ENCODE data around the gene SLC66A1.
A peak's percentile ranks its signal among the peaks of the same experiment; 100 is the strongest.

The SLC66A1 gene

DNA sequence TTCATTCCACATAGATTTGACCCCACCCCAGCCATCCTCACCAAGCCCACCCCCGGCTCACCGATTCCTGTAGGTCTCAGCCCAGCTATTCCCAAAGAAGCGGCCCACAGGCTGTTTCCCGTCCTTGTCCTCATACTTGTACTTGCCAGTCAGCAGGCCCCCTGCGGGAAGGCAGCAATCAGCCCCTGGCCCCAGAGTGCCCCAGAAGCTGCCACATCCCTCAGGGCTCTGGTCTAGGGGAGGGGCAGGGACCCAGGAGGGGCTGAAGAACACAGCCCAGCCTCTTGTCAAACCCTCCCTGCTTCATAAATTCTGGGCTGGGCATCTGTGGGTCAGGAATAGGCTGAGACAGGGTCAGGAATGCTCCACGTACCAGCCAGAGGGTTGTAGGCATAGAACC, 5.2 kb upstream of the SLC66A1 start:
- DNase-seq: no peak

DNA sequence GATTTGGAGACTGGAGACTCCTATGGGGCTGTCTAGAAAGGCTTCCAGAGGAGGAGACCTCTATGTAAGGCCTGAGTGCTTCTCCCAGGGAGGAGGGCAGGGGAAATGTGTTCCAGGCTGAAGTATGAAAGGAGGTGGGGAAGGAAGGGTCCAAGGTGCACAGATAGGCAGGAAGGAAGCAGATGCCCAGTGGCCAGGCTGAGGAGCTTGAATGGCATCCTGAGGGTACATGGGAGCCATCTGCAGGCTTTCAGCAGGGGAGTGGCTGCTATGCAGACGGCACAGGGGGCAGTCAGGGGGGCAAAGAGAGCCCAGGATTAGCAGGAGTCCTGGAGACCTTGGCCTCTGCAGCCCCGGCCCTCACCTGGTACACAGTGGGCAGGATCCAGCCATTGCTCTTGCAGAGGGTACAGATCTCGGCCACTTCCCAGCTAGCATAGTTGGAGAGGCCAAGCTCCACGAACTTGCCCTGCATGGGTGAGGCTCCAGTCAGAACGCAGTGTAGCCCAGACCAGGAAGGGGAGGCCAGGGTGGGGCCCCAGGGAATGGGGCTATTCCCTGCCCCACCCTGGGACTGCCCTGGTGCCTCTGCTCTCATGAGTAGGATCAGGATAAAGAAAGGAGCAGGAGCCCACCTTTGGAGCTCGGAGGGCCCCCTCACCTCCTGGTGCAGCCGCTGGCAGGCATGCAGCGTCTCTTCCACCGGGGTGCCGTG, 4.2 kb upstream of the SLC66A1 start:
- no peak for DNase-seq

DNA sequence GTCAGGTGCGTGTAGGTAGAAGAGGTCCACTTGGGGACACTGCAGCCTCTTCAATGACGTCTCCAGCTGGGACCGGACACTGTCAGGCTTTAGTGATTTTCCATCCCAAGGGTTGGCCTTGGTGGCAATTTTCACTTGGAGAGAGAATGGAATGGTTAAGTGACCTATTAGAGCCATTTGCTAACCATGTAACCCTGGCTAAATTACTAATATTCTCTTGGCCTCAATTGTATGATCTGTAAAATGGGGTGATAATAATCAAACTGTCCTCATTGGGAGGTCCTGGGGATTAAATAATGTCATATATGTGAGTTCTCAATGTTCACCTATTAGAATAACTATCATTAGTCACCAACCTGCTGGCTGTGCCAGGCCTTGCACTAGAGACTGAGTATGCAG, 3.6 kb upstream of the SLC66A1 start:
- no peak for DNase-seq

DNA sequence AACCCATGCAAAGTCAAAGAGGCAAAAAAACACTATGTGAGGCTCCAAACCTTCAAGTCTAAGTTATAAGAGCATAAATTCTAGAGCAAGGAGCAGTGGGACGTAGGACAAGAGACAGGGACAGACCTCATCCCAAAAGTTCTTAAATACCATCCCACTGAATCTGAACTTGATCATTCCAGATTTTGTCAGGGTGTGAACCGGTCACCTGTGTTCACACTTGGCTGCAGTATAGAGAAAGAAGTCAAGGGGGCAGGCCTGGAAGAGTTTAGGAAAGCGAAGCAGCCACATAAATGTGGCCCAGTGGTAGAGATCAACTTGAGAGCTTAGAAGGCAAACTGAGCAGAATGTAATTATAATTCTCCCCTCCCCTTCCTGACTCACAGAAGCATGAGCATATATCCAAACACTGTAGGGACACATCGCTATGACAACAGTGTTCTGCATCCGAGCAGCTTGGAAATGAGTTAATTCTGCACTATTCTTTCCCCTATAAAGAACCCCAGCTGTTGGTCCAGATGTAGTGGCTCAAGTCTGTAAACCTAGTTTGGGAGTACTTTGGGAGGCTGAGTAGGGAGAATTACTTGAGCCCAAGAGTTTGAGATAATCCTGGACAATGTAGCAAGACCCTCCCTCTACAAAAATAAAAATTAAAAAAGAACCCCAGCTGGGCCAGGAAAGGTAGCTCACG, 2.9 kb upstream of the SLC66A1 start:
- no peak for DNase-seq

DNA sequence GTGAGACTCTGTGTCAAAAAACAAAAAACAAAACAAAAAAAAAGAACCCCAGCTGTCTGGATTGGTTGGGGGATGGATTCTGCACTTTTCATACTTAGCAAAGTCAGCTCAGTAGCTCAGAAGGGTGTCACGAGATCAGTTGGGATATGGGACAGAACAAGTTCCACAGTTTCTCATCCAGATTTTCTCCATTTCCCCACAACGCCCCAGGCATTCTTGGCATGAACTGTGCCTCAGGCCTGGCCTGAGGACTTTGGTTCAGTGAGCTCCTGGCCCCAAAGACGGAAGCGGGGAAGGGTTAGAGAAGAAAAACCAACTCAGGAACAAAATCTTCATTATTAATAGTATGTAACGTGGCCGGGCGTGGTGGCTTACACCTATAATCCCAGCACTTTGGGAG, 2.1 kb upstream of the SLC66A1 start:
- DNase-seq: no peak

- no peak for DNase-seq
These were observed 1.2 kb upstream of the SLC66A1 start for GRCh38 chr1:19310720-19311502.

DNA sequence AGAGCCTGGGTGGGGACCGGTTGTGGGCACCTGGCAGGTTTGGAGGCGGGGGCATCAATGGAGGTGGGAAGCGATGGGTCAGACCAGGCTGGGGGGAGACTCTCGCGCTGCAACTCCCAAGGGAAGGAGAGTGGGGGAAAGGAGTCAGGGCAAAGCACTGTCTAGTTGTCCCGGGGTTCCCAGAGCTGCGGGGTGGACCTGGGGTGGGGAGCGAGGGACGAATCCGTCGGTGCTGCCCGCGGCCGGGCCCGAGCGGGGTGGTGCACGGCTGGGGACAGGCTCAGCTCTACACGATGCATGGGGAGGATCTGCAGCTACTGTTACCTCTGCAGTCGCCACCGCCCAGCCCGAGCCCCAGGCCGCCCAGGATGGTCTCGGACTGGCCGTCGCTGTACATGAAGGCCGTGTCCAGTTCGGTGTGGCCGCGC, 609 bp upstream of the SLC66A1 start:
- no peak for DNase-seq

GRCh38 chr1:19312782-19313635, 883 bp downstream of the SLC66A1 start:
- DNase-seq: peak in 1 of 2 experiments; percentile 19

- no peak for DNase-seq
These were observed 1.5 kb downstream of the SLC66A1 start for GRCh38 chr1:19313636-19313959.

- DNase-seq: no peak
These were observed 2.1 kb downstream of the SLC66A1 start for GRCh38 chr1:19313961-19314882.

- no peak for DNase-seq
These were observed 3.5 kb downstream of the SLC66A1 start for GRCh38 chr1:19315378-19316198.

DNA sequence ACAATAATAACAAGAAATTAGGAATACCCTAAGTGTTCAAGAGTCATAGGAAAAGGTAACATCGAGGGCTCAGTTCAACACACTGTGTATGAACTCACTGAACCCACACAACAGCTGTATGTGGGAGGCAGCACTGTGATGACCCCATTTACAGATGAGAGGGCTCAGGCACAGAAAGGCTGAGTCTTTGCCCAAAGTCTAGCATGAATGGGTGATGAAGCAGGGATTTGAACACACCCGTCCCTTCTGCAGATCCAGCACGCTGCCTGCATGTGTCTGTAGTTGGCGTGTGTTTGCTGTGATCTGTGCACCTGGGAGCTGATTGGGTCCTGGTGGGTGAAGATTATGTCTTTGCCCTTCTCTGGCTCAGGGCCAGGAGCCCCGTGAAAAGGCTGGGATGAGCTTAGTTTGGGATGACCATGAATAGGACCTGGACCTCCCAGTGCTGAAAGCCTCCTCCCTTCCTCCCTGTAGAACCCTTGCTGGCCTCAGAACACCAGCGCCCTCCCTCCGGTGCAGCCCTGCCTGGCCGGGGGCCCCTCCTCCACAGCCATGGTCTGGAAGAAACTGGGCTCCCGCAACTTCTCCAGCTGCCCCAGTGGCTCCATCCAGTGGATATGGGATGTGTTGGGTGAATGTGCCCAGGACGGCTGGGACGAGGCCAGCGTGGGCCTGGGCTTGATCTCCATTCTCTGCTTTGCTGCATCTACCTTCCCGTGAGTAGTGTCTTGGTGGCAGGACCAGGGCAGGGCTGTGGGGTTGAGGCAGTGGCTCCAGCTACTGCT, 5.2 kb downstream of the SLC66A1 start:
- no peak for DNase-seq

DNA sequence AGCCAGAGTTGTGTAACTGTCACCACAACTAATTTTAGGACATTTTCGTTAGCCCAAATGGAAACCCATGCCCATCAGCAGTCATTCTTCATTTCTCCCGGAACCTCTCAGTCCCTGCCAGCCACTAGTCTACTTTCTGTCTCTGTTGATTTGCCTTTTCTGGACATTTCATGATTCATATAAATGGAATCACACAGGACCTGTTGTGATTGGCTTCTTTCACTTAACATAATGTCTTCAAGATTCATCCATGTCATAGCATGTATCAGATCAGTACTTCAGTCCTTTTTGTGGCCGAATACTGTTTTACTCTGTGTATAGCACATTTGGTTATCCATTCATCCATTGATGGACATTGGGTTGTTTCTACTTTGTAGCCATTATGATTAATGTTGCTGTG, 7.1 kb downstream of the SLC66A1 start:
- no peak for DNase-seq

- no peak for DNase-seq
These were observed 8.9 kb downstream of the SLC66A1 start for GRCh38 chr1:19321071-19321470.

DNA sequence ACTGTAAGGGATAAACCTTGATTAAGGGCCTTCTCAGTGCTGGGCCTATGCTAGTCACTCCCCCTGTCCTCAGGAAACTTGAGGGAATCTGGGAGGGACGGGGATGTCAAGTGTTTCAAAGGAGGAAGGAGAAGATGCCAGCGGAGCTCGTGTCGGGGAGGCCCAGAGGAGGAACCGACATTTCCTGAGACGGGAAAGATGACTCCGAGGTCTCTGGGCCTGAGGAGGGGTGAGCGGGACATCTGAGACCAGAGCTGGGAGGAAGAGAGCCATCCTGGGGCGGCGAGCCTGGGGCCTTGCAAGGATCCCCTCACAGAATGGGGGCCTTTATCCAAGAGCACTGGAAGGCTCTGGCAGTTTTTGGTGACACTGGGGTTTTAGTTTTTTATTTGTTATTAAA, 10.4 kb downstream of the SLC66A1 start:
- DNase-seq: no peak

GRCh38 chr1:19323987-19324664, 12.0 kb downstream of the SLC66A1 start:
- no peak for DNase-seq

DNA sequence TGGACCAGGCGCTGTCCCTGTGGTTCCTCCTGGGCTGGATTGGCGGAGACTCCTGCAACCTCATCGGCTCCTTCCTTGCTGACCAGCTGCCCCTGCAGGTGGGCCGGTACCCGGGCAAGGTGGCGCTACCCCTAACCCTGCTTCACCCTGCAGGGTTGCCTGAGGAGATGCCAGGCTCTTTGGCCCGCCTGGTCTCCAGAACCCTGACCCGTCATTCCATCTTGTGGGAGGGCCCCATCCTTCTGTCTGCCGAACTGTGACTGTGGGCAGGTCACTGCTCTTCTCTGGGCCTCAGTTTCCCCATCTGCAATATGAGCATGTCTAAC, 12.5 kb downstream of the SLC66A1 start:
- no peak for DNase-seq

DNA sequence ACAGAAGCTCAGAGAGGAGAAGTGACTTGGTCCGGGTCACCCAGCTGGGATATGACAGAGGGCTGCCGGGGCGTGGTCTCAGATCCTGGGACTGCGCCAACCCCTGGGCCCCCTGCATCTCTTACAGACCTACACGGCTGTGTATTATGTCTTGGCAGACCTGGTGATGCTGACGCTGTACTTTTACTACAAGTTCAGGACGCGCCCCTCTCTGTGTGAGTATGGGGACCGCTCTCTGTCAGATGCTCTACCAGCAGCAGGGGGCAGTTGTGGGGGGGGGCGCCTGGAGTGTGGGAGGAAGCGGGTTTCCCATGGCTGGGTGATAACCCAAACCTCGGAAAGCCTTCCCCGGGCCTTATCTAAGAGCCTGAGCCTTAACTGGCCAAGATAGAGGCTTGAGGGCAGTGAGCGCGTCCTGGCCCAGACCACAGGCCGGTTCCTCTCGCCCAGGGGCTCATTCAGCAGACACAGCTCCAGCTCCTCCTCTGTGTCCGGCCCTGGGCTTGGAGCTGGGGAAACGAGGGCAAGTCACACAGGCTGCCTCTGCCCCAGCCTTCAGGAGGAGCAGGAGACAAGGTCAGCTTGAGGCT, 13.3 kb downstream of the SLC66A1 start:
- no peak for DNase-seq

Data from activated CD4-positive, alpha-beta T cell treated with anti-CD3 and anti-CD28 coated beads, Interleukin-2, amount 50 U/mL, for 4 hours (primary cell).